HG03064 (cell line): ENCODE measurements around the gene MYO7B.

ENCODE experiments used
- ATAC-seq: cut with Tn5 transposase; IDR thresholded peaks from one replicate; pipeline ENCODE4 v1.9.1; 2021; ENCODE audit warnings: low read depth; ENCODE audit not compliant: unreplicated experiment

Gene MYO7B

GRCh38 chr2:127644066-127645025 lies 108.9 kb downstream of the MYO7B start:
- ATAC-seq = no peak

- ATAC-seq = no peak
Observed at GRCh38 chr2:127645026-127645394, 109.5 kb downstream of the MYO7B start.

- no peak for ATAC-seq
Observed at GRCh38 chr2:127645395-127646291, 110.2 kb downstream of the MYO7B start, which contains the start of gene GPR17. TSS of gene GPR17 (plus strand) at chr2:127646153. CDS start at chr2:127650736, 4,583 bp downstream.

GRCh38 chr2:127646487-127647241 lies 111.2 kb downstream of the MYO7B start:
- ATAC-seq = no peak

GRCh38 chr2:127647242-127648190 lies 112.0 kb downstream of the MYO7B start:
- ATAC-seq = no peak

GRCh38 chr2:127648321-127648720 lies 112.8 kb downstream of the MYO7B start:
- no peak for ATAC-seq

GRCh38 chr2:127649100-127649611 lies 113.7 kb downstream of the MYO7B start:
- ATAC-seq = no peak

- ATAC-seq = no peak
Observed at GRCh38 chr2:127649684-127650040, 114.2 kb downstream of the MYO7B start.

GRCh38 chr2:127650041-127650784 lies 114.7 kb downstream of the MYO7B start:
- ATAC-seq = no peak

- no peak for ATAC-seq
Observed at GRCh38 chr2:127650785-127651380, 115.4 kb downstream of the MYO7B start.

- no peak for ATAC-seq
Observed at GRCh38 chr2:127651381-127651809, 115.9 kb downstream of the MYO7B start.

- ATAC-seq = no peak
Observed at GRCh38 chr2:127651971-127652550, 116.6 kb downstream of the MYO7B start.

GRCh38 chr2:127652786-127653357 lies 117.4 kb downstream of the MYO7B start:
- ATAC-seq = no peak

GRCh38 chr2:127653421-127654083 lies 118.1 kb downstream of the MYO7B start:
- ATAC-seq = no peak

- ATAC-seq = no peak
Observed at GRCh38 chr2:127654084-127654837, 118.8 kb downstream of the MYO7B start.

- ATAC-seq = no peak
Observed at GRCh38 chr2:127654838-127655175, 119.3 kb downstream of the MYO7B start.
